ENCODE data around the gene VPS33A.
"Not testable (repeated sequence)": the region's sequence is repeated elsewhere in the genome, so short reads cannot be mapped to it uniquely, and the experiment has no call there.

The VPS33A gene

DNA sequence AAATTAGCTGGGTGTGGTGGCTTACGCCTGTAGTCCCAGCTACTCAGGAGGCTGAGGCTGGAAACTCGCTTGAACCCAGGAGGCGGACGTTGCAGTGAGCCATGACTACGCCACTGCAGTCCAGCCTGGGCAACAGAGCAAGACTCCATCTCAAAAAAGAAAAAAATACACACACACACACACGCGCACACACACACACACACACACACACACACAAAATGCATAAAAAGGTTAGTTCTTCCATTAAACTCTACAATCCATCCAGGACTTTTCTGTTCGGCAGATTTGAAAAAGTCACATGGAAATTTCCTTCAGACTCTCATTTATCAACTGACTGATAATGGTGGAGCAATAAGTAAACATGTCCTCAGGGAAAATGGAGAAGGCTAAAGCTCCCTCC lies 9.2 kb upstream of the VPS33A start:
- TF ChIP-seq, protein P1, sequence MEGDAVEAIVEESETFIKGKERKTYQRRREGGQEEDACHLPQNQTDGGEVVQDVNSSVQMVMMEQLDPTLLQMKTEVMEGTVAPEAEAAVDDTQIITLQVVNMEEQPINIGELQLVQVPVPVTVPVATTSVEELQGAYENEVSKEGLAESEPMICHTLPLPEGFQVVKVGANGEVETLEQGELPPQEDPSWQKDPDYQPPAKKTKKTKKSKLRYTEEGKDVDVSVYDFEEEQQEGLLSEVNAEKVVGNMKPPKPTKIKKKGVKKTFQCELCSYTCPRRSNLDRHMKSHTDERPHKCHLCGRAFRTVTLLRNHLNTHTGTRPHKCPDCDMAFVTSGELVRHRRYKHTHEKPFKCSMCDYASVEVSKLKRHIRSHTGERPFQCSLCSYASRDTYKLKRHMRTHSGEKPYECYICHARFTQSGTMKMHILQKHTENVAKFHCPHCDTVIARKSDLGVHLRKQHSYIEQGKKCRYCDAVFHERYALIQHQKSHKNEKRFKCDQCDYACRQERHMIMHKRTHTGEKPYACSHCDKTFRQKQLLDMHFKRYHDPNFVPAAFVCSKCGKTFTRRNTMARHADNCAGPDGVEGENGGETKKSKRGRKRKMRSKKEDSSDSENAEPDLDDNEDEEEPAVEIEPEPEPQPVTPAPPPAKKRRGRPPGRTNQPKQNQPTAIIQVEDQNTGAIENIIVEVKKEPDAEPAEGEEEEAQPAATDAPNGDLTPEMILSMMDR (IDR thresholded peaks at IDR 0.05; ENCODE audit: insufficient read depth, low read length): no peak
- no peak for TF ChIP-seq GABPA (IDR thresholded peaks at IDR 0.05; ENCODE audit: low read depth)
- no peak for TF ChIP-seq SPI1 (IDR thresholded peaks at IDR 0.05; ENCODE audit: borderline replicate concordance, low read depth)
- TF ChIP-seq, protein P2, sequence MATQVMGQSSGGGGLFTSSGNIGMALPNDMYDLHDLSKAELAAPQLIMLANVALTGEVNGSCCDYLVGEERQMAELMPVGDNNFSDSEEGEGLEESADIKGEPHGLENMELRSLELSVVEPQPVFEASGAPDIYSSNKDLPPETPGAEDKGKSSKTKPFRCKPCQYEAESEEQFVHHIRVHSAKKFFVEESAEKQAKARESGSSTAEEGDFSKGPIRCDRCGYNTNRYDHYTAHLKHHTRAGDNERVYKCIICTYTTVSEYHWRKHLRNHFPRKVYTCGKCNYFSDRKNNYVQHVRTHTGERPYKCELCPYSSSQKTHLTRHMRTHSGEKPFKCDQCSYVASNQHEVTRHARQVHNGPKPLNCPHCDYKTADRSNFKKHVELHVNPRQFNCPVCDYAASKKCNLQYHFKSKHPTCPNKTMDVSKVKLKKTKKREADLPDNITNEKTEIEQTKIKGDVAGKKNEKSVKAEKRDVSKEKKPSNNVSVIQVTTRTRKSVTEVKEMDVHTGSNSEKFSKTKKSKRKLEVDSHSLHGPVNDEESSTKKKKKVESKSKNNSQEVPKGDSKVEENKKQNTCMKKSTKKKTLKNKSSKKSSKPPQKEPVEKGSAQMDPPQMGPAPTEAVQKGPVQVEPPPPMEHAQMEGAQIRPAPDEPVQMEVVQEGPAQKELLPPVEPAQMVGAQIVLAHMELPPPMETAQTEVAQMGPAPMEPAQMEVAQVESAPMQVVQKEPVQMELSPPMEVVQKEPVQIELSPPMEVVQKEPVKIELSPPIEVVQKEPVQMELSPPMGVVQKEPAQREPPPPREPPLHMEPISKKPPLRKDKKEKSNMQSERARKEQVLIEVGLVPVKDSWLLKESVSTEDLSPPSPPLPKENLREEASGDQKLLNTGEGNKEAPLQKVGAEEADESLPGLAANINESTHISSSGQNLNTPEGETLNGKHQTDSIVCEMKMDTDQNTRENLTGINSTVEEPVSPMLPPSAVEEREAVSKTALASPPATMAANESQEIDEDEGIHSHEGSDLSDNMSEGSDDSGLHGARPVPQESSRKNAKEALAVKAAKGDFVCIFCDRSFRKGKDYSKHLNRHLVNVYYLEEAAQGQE (IDR thresholded peaks at IDR 0.05; ENCODE audit: insufficient replicate concordance, low read depth): no peak
- no peak for TF ChIP-seq POLR2AphosphoS5 (IDR thresholded peaks at IDR 0.05; ENCODE audit: low read depth)
- DNase-seq (ENCODE audit: low read depth in 1 of 2, low spot score in 1 of 2): no peak
- Histone ChIP-seq H3K27me3 (ENCODE audit: insufficient read depth, poor library complexity, severe bottlenecking) (no peaks in the 10 kb centered on the region), H3K4me3 (replicated peaks; ENCODE audit: insufficient read depth, low read length) (no peak overlapping the region), H3K27ac (replicated peaks) (peak overlapping the region; percentile 70)

DNA sequence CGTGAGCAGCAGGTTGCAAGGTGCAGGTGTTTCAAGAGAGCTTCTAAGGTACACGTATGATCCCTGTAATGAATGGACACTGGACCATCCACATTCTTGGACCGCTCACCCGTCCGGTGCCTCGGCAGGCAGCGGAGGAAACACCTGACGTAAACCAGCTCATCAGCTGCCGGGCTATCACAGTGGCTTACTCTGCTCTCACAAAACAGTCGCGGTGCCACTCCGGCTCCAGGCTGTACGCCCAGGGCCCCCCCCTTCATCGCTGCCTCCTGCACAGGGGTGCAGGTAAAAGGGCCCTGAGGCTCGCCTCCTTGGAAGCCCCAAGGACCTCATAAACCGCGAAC lies 436 bp downstream of the VPS33A start:
- peak overlapping the region; percentile 82 for H3K27ac ChIP-seq (replicated peaks)
- TF ChIP-seq, protein P1 (IDR thresholded peaks at IDR 0.05; ENCODE audit: insufficient read depth, low read length): no peak
- TF ChIP-seq GABPA (IDR thresholded peaks at IDR 0.05; ENCODE audit: low read depth) (no peak), SPI1 (IDR thresholded peaks at IDR 0.05; ENCODE audit: borderline replicate concordance, low read depth) (no peak), POLR2AphosphoS5 (IDR thresholded peaks at IDR 0.05; ENCODE audit: low read depth) (no peak)
- TF ChIP-seq, protein P2 (IDR thresholded peaks at IDR 0.05; ENCODE audit: insufficient replicate concordance, low read depth): no peak
- H3K27me3 ChIP-seq (ENCODE audit: insufficient read depth, poor library complexity, severe bottlenecking): no peaks in the 10 kb centered on the region
- peak overlapping the region; percentile 94 for H3K4me3 ChIP-seq (replicated peaks; ENCODE audit: insufficient read depth, low read length)
- DNase-seq (ENCODE audit: low read depth in 1 of 2, low spot score in 1 of 2): no peak

DNA sequence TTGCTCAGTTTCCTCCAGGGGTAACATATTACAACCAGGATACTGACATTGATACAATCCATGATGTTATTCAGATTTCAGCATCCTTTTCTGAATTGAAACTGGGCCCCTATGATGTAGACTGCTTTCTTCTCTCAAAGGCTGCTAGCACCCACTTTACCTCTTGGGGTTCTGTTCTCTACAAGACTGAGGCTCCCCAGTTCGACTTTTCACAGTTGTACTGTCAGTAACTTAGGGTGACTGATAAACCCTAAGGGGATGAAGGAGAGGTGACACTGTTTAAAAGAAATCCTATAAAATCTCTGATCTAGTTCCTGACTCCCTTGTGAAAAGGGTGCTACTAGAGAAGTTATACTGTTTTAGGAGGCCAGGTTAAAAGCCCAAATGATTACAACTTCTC lies 818 bp downstream of the VPS33A start:
- TF ChIP-seq, protein P2 (IDR thresholded peaks at IDR 0.05; ENCODE audit: insufficient replicate concordance, low read depth): no peak
- TF ChIP-seq SPI1 (IDR thresholded peaks at IDR 0.05; ENCODE audit: borderline replicate concordance, low read depth) (no peak), GABPA (IDR thresholded peaks at IDR 0.05; ENCODE audit: low read depth) (no peak), POLR2AphosphoS5 (IDR thresholded peaks at IDR 0.05; ENCODE audit: low read depth) (no peak)
- TF ChIP-seq, protein P1 (IDR thresholded peaks at IDR 0.05; ENCODE audit: insufficient read depth, low read length): no peak
- Histone ChIP-seq H3K27ac (replicated peaks) (peak overlapping the region; percentile 82), H3K4me3 (replicated peaks; ENCODE audit: insufficient read depth, low read length) (peak overlapping the region; percentile 94), H3K27me3 (ENCODE audit: insufficient read depth, poor library complexity, severe bottlenecking) (no peaks in the 10 kb centered on the region)
- DNase-seq (ENCODE audit: low read depth in 1 of 2, low spot score in 1 of 2): no peak

DNA sequence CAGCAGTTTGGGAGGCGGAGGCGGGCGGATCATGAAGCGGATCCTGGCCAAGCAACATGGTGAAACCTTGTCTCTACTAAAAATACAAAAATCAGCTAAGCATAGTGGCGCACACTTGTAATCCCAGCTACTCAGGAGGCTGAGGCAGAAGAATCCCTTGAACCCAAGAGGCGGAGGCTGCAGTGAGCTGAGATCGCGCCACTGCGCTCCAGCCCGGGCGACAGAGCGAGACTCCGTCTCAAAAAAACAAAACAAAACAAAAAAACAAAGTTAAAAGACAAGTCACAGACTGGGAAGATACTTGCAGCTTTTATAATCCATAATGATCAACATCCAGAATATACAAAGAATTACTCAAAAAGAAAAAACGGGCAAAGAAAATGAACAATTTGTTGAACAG lies 5.6 kb downstream of the VPS33A start:
- not testable (repeated sequence) for H3K4me3 ChIP-seq (replicated peaks; ENCODE audit: insufficient read depth, low read length); DNase-seq (ENCODE audit: low read depth in 1 of 2, low spot score in 1 of 2); H3K27me3 ChIP-seq (ENCODE audit: insufficient read depth, poor library complexity, severe bottlenecking); H3K27ac ChIP-seq (replicated peaks)

DNA sequence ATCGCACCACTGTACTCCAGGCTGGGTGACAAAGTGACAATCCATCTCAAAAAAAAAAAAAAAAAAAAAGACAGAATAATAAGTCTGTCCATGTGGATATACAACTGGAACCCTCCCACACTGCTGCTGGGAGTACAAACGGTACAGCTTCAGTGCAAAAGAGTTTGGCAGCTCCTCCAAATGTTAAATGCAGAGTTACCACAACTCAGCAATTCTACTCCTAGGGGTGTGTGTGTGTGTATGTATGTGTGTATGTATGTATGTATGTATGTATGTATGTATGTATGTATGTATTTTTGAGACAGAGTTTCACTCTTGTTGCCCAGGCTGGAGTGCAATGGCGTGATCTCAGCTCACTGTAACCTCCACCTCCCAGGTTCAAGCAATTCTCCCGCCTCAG lies 7.4 kb downstream of the VPS33A start:
- H3K27ac ChIP-seq (replicated peaks); DNase-seq (ENCODE audit: low read depth in 1 of 2, low spot score in 1 of 2); H3K4me3 ChIP-seq (replicated peaks; ENCODE audit: insufficient read depth, low read length); H3K27me3 ChIP-seq (ENCODE audit: insufficient read depth, poor library complexity, severe bottlenecking): not testable (repeated sequence)

DNA sequence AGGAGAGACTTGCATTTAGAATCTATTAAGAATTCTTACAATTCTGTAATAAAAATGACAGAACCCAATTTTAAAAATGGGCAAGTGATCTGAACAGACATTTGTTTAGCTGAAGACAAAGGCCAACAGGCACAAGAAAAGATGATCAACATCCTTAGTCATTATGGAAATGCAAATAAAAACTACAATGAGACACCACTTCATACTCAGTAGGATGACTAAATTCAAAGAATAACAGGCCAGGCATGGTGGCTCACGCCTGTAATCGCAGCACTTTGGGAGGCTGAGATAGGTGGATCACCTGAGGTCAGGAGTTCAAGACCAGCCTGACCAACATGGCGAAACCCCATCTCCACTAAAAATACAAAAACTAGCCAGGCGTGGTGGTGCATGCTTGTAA lies 7.8 kb downstream of the VPS33A start:
- not testable (repeated sequence) for DNase-seq (ENCODE audit: low read depth in 1 of 2, low spot score in 1 of 2); H3K27ac ChIP-seq (replicated peaks); H3K27me3 ChIP-seq (ENCODE audit: insufficient read depth, poor library complexity, severe bottlenecking); H3K4me3 ChIP-seq (replicated peaks; ENCODE audit: insufficient read depth, low read length)
